ENCODE measurements around the gene FRZB. TPM values are rescaled to one million over a fixed set of nuclear protein-coding genes. Genes with fewer than 3 reads are reported as not detected.

FRZB gene
- total and polyA plus RNA-seq, 9 of the 15 experiments (the other 6 are each of a cell fraction or from before 2014, with no cell fraction given): 0.01 to 0.05 (median 0.03) TPM; not detected in 6

DNA sequence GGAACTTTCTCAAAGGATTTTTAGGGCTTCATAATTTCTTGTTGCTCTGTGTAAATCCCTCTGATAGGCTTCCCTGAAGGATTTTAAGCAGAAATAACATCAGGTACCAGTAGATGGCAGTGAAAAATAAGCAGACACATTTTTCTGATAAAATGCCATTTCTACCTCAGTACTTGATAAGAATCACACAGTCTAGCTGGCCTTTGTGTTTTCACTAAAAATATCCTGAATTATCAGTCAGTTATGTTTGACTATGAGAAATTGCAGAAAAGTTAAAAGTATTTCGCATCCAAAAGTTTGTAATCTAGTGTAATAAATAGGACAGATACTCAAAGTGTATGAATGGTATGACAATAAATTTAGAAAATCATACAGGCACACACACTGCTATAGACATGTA, 81.7 kb downstream of the FRZB start (continued):
- TF ChIP-seq, protein P1, sequence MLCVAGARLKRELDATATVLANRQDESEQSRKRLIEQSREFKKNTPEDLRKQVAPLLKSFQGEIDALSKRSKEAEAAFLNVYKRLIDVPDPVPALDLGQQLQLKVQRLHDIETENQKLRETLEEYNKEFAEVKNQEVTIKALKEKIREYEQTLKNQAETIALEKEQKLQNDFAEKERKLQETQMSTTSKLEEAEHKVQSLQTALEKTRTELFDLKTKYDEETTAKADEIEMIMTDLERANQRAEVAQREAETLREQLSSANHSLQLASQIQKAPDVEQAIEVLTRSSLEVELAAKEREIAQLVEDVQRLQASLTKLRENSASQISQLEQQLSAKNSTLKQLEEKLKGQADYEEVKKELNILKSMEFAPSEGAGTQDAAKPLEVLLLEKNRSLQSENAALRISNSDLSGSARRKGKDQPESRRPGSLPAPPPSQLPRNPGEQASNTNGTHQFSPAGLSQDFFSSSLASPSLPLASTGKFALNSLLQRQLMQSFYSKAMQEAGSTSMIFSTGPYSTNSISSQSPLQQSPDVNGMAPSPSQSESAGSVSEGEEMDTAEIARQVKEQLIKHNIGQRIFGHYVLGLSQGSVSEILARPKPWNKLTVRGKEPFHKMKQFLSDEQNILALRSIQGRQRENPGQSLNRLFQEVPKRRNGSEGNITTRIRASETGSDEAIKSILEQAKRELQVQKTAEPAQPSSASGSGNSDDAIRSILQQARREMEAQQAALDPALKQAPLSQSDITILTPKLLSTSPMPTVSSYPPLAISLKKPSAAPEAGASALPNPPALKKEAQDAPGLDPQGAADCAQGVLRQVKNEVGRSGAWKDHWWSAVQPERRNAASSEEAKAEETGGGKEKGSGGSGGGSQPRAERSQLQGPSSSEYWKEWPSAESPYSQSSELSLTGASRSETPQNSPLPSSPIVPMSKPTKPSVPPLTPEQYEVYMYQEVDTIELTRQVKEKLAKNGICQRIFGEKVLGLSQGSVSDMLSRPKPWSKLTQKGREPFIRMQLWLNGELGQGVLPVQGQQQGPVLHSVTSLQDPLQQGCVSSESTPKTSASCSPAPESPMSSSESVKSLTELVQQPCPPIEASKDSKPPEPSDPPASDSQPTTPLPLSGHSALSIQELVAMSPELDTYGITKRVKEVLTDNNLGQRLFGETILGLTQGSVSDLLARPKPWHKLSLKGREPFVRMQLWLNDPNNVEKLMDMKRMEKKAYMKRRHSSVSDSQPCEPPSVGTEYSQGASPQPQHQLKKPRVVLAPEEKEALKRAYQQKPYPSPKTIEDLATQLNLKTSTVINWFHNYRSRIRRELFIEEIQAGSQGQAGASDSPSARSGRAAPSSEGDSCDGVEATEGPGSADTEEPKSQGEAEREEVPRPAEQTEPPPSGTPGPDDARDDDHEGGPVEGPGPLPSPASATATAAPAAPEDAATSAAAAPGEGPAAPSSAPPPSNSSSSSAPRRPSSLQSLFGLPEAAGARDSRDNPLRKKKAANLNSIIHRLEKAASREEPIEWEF (CRISPR knock-in tag; IDR thresholded peaks at IDR 0.05): no peak
- TF ChIP-seq, protein P2, sequence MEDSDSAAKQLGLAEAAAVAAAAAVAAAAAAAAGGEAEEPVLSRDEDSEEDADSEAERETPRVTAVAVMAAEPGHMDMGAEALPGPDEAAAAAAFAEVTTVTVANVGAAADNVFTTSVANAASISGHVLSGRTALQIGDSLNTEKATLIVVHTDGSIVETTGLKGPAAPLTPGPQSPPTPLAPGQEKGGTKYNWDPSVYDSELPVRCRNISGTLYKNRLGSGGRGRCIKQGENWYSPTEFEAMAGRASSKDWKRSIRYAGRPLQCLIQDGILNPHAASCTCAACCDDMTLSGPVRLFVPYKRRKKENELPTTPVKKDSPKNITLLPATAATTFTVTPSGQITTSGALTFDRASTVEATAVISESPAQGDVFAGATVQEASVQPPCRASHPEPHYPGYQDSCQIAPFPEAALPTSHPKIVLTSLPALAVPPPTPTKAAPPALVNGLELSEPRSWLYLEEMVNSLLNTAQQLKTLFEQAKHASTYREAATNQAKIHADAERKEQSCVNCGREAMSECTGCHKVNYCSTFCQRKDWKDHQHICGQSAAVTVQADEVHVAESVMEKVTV (CRISPR knock-in tag; IDR thresholded peaks at IDR 0.05): peak; percentile 14; the same call in 1 of the 2 replicates
- TF ChIP-seq SRSF1 (IDR thresholded peaks at IDR 0.05; ENCODE audit: low read depth, low read length) (no peak), CEBPB (tag; IDR thresholded peaks at IDR 0.05) (no peak), TBP (optimal IDR thresholded peaks at IDR 0.05; ENCODE audit: low read depth, low read length) (no peak), RAD21 (CRISPR knock-in tag; conservative IDR thresholded peaks at IDR 0.05 in 1 of 2, IDR thresholded peaks at IDR 0.05 in 1 of 2) (peak; percentile 52 to 78), ZNF785 (CRISPR knock-in tag; IDR thresholded peaks at IDR 0.05) (no peak), DACH1 (IDR thresholded peaks at IDR 0.05; ENCODE audit: partially characterized antibody) (no peak), ARHGAP35 (IDR thresholded peaks at IDR 0.05; ENCODE audit: partially characterized antibody) (no peak), MTF1 (CRISPR knock-in tag; IDR thresholded peaks at IDR 0.05; ENCODE audit: borderline replicate concordance) (no peak), KLF16 (IDR thresholded peaks at IDR 0.05) (no peak), POLR2H (tag; IDR thresholded peaks at IDR 0.05; ENCODE audit: low read depth) (peak; percentile 47; the same call in 1 of the 2 replicates)
- TF ChIP-seq, protein P3, sequence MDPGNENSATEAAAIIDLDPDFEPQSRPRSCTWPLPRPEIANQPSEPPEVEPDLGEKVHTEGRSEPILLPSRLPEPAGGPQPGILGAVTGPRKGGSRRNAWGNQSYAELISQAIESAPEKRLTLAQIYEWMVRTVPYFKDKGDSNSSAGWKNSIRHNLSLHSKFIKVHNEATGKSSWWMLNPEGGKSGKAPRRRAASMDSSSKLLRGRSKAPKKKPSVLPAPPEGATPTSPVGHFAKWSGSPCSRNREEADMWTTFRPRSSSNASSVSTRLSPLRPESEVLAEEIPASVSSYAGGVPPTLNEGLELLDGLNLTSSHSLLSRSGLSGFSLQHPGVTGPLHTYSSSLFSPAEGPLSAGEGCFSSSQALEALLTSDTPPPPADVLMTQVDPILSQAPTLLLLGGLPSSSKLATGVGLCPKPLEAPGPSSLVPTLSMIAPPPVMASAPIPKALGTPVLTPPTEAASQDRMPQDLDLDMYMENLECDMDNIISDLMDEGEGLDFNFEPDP (CRISPR knock-in tag; IDR thresholded peaks at IDR 0.05): no peak
- TF ChIP-seq, protein P4, sequence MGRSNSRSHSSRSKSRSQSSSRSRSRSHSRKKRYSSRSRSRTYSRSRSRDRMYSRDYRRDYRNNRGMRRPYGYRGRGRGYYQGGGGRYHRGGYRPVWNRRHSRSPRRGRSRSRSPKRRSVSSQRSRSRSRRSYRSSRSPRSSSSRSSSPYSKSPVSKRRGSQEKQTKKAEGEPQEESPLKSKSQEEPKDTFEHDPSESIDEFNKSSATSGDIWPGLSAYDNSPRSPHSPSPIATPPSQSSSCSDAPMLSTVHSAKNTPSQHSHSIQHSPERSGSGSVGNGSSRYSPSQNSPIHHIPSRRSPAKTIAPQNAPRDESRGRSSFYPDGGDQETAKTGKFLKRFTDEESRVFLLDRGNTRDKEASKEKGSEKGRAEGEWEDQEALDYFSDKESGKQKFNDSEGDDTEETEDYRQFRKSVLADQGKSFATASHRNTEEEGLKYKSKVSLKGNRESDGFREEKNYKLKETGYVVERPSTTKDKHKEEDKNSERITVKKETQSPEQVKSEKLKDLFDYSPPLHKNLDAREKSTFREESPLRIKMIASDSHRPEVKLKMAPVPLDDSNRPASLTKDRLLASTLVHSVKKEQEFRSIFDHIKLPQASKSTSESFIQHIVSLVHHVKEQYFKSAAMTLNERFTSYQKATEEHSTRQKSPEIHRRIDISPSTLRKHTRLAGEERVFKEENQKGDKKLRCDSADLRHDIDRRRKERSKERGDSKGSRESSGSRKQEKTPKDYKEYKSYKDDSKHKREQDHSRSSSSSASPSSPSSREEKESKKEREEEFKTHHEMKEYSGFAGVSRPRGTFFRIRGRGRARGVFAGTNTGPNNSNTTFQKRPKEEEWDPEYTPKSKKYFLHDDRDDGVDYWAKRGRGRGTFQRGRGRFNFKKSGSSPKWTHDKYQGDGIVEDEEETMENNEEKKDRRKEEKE (IDR thresholded peaks at IDR 0.05; ENCODE audit: borderline replicate concordance in 1 of 2, control insufficient read depth in 1 of 2, low read depth in 2 of 2, low read length in 1 of 2): no peak
- TF ChIP-seq, protein P5, sequence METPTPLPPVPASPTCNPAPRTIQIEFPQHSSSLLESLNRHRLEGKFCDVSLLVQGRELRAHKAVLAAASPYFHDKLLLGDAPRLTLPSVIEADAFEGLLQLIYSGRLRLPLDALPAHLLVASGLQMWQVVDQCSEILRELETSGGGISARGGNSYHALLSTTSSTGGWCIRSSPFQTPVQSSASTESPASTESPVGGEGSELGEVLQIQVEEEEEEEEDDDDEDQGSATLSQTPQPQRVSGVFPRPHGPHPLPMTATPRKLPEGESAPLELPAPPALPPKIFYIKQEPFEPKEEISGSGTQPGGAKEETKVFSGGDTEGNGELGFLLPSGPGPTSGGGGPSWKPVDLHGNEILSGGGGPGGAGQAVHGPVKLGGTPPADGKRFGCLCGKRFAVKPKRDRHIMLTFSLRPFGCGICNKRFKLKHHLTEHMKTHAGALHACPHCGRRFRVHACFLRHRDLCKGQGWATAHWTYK (CRISPR knock-in tag; IDR thresholded peaks at IDR 0.05): no peak

Measured in K562 (cell line).